HCT116 (cell line): ENCODE measurements around the gene LRRC4B. TPM values are rescaled to one million over a fixed set of nuclear protein-coding genes. Genes with fewer than 3 reads are reported as not detected.

Experiments
- ATAC-seq: fragments of 200-7000 bp; cut with Tn5 transposase; 2 replicates; pipeline ENCODE4 v1.9.1; 2020; ENCODE audit warnings: mild to moderate bottlenecking, moderate library complexity
- BruUV-seq: library from RNA; stranded (reverse); fragments of 400-500 nt; replicated peaks from 2 replicates; lab custom pipeline; 2021; lab: Mats Ljungman, UMichigan
- CTCF ChIA-PET: fragments of 300-600 bp; sonication (Branson Sonifier 250); formaldehyde crosslinking; loops from one replicate; lab custom pipeline; 2021; ENCODE audit warnings: antibody characterized with exemption; lab: Charles Lee
- POLR2A ChIA-PET: fragments of 300-600, 350-600 bp; sonication (Branson Sonifier 250); formaldehyde crosslinking; loops from one replicate; lab custom pipeline; 2021; ENCODE audit warnings: antibody characterized with exemption; lab: Charles Lee
- RAD21 ChIA-PET, 2 experiments: fragments of 300-600 bp; sonication (Branson Sonifier 250); formaldehyde crosslinking; loops; one replicate each; lab custom pipeline; 2023; ENCODE audit warnings: low total read pairs in 2 of 2; ENCODE audit not compliant: uncharacterized antibody in 2 of 2, unreplicated experiment in 2 of 2, low non-redundant PET in 1 of 2; lab: Charles Lee
- DNase-seq: peaks from one replicate; pipeline ENCODE4 v3.0.0-alpha.2; 2010; ENCODE audit warnings: low read depth, low spot score
- H2AFZ ChIP-seq: fragments of 200-600 bp; shearing (Covaris generic), sonication (generic); 2 replicates; pipeline ENCODE4 v1.6.1; 2017; ENCODE audit warnings: low read depth, mixed run types, mixed read lengths, antibody characterized with exemption, low read length; ENCODE audit not compliant: poor library complexity, severe bottlenecking
- H3K27ac ChIP-seq: 2 replicates; pipeline ENCODE4 v1.5.1; 2012; ENCODE audit warnings: low read depth, low read length
- H3K27me3 ChIP-seq: fragments of 200-600 bp; sonication (generic); 2 replicates; pipeline ENCODE4 v1.6.1; 2016; ENCODE audit warnings: mixed run types, low read length, mixed read lengths; ENCODE audit not compliant: insufficient read depth
- H3K36me3 ChIP-seq, 2 experiments: fragments of 200-500 bp in 1 of 2; fragments of 200-600 bp in 1 of 2; sonication (Bioruptor generic) in 1 of 2; sonication (generic) in 1 of 2; 2 replicates each; pipeline versions ENCODE4 v1.5.1 to v1.6.1; 2014 to 2016; ENCODE audit warnings: low read length in 2 of 2, inconsistent platforms in 1 of 2, mixed read lengths in 1 of 2, mixed run types in 1 of 2; ENCODE audit not compliant: insufficient read depth in 2 of 2, control insufficient read depth in 1 of 2
- H3K4me1 ChIP-seq, 2 experiments: fragments of 200-600 bp in 1 of 2; sonication (generic) in 1 of 2; 2 replicates each; pipeline versions ENCODE4 v1.5.1 to v1.6.1; 2012 to 2017; ENCODE audit warnings: low read length in 2 of 2, inconsistent platforms in 1 of 2, mild to moderate bottlenecking in 1 of 2, mixed read lengths in 1 of 2, mixed run types in 1 of 2, moderate library complexity in 1 of 2; ENCODE audit not compliant: insufficient read depth in 2 of 2, control insufficient read depth in 1 of 2
- H3K4me2 ChIP-seq: fragments of 200-600 bp; sonication (generic); 2 replicates; pipeline ENCODE4 v1.6.1; 2017; ENCODE audit warnings: mixed run types, low read length, mixed read lengths
- H3K4me3 ChIP-seq, 2 experiments: fragments of 200-600 bp in 1 of 2; sonication (generic) in 1 of 2; replicated peaks in 1 of 2; 2 replicates each; pipeline ENCODE4 v1.5.1; 2011 to 2016; ENCODE audit warnings: low read length in 2 of 2, control low read depth in 1 of 2, low read depth in 1 of 2, mild to moderate bottlenecking in 1 of 2, mixed read lengths in 1 of 2, mixed run types in 1 of 2
- H3K79me2 ChIP-seq: fragments of 200-600 bp; sonication (generic); 2 replicates; pipeline ENCODE4 v1.6.1; 2017; ENCODE audit warnings: mild to moderate bottlenecking, mixed run types, low read length, moderate library complexity, mixed read lengths; ENCODE audit not compliant: insufficient read depth
- H3K9ac ChIP-seq: fragments of 200-600 bp; sonication (generic); 2 replicates; pipeline ENCODE4 v1.6.1; 2016; ENCODE audit warnings: low read length, mixed read lengths
- H3K9me2 ChIP-seq: fragments of 200-600 bp; sonication (generic), shearing (Covaris generic); 2 replicates; pipeline ENCODE4 v1.6.1; 2017; ENCODE audit warnings: mixed run types, mild to moderate bottlenecking, moderate library complexity; ENCODE audit not compliant: insufficient read depth
- H3K9me3 ChIP-seq, 2 experiments: fragments of 200-500 bp in 1 of 2; fragments of 200-600 bp in 1 of 2; sonication (Bioruptor generic) in 1 of 2; sonication (generic) in 1 of 2; 2 replicates each; pipeline ENCODE4 v1.6.1; 2014 to 2017; ENCODE audit warnings: low read length in 2 of 2, mixed read lengths in 2 of 2, inconsistent platforms in 1 of 2, low read depth in 1 of 2, mild to moderate bottlenecking in 1 of 2, mixed run types in 1 of 2, moderate library complexity in 1 of 2; ENCODE audit not compliant: control insufficient read depth in 1 of 2, insufficient read depth in 1 of 2
- H4K20me1 ChIP-seq: fragments of 200-600 bp; sonication (generic), shearing (Covaris generic); 2 replicates; pipeline ENCODE4 v1.6.1; 2017; ENCODE audit warnings: mixed run types, mild to moderate bottlenecking, moderate library complexity; ENCODE audit not compliant: insufficient read depth
- CBX3 ChIP-seq: IDR thresholded peaks from 2 replicates; pipeline ENCODE4 v1.6.1; 2012; ENCODE audit warnings: low read depth
- CEBPB ChIP-seq: IDR thresholded peaks from 2 replicates; pipeline ENCODE4 v1.6.1; 2012; ENCODE audit warnings: low read depth
- EGR1 ChIP-seq: IDR thresholded peaks from 2 replicates; pipeline ENCODE4 v1.6.1; 2012; ENCODE audit warnings: low read depth
- ELF1 ChIP-seq: IDR thresholded peaks from 2 replicates; pipeline ENCODE4 v1.6.1; 2012; ENCODE audit warnings: low read depth, borderline replicate concordance
- EZH2 ChIP-seq: fragments of 200-600 bp; sonication (generic); IDR thresholded peaks from 2 replicates; pipeline ENCODE4 v1.6.1; 2017; ENCODE audit warnings: antibody characterized with exemption, mixed run types
- FOSL1 ChIP-seq: IDR thresholded peaks from 2 replicates; pipeline ENCODE4 v1.6.1; 2012; ENCODE audit warnings: low read depth
- RAD21 ChIP-seq: IDR thresholded peaks from 2 replicates; pipeline ENCODE4 v1.6.1; 2012; ENCODE audit warnings: low read depth, mild to moderate bottlenecking
- SP1 ChIP-seq: IDR thresholded peaks from 2 replicates; pipeline ENCODE4 v1.6.1; 2012; ENCODE audit warnings: low read depth
- SRF ChIP-seq: IDR thresholded peaks from 2 replicates; pipeline ENCODE4 v1.6.1; 2012; ENCODE audit warnings: low read depth
- TCF7L2 ChIP-seq: IDR thresholded peaks from 2 replicates; pipeline ENCODE4 v1.7.0; 2011; ENCODE audit warnings: borderline replicate concordance, inconsistent platforms; ENCODE audit not compliant: insufficient read depth, insufficient read length; ENCODE audit errors: extremely low read depth
- ZFX ChIP-seq: fragments of 450-650 bp; IDR thresholded peaks from 2 replicates; pipeline ENCODE4 v1.6.1; 2017
- ZNF274 ChIP-seq: fragments of 200-500 bp; sonication (Bioruptor generic); IDR thresholded peaks from 2 replicates; pipeline ENCODE4 v1.6.1; 2014; ENCODE audit warnings: mild to moderate bottlenecking, low read depth, low read length, inconsistent platforms
- intact Hi-C: fragments of 100-400 bp; cut with micrococcal nuclease; formaldehyde crosslinking; loops from 2 replicates; pipeline ENCODE4 v1.10.0; 2022
- total RNA-seq: library from RNA; stranded (reverse); gene quantifications from one replicate; pipeline ENCODE4 v1.2.1, GENCODE V29; 2021; ENCODE audit not compliant: unreplicated experiment
- TF ChIP-seq, protein P1 (sequence below): IDR thresholded peaks from 2 replicates; pipeline ENCODE4 v1.6.1; 2012
- TF ChIP-seq, protein P2 (sequence below): IDR thresholded peaks from 2 replicates; pipeline ENCODE4 v1.6.1; 2012

Gene LRRC4B
- total RNA-seq, 1 experiment from 2014 or later, result 0.89 TPM

GRCh38 chr19:50601407-50602088, 33.3 kb upstream of the LRRC4B start (continued):
- no peak for TF ChIP-seq ZFX
- TF ChIP-seq, protein P1, sequence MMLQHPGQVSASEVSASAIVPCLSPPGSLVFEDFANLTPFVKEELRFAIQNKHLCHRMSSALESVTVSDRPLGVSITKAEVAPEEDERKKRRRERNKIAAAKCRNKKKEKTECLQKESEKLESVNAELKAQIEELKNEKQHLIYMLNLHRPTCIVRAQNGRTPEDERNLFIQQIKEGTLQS, result no peak
- TF ChIP-seq CEBPB, result no peak
- no peak for TF ChIP-seq RAD21

DNA sequence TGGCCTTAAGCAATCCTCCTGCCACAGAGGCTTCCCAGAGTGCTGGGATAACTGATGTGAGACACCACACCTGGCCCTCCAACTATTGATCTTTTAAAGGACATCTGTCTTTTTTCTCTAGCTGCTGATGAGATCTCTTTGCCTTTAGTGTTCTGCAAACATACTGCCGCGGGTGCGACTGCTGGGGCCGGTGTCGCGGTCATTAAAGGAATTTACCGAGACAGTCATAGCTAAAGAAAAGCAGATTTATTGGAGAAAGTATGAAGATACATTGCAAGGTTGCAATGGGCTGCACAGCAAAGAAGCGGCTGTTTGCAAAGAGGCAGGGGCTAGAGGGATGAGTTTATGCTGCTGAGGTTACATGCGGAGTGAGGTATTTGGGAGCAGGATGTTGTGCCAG, 31.2 kb upstream of the LRRC4B start:
- Histone ChIP-seq H3K4me3 (no peak overlapping the region), H3K9me3 (no peaks in the 10 kb centered on the region), H3K9me2 (no peaks in the 10 kb centered on the region), H3K4me2 (no peak overlapping the region), H3K27me3 (peaks cover 4% of the 10 kb centered on the region; the same call in 1 of the 2 replicates), H4K20me1 (no peaks in the 10 kb centered on the region), H3K79me2 (no peaks in the 10 kb centered on the region), H3K36me3 (no peaks in the 10 kb centered on the region), H2AFZ (no peak overlapping the region), H3K4me1 (no peaks in the 10 kb centered on the region), H3K9ac (no peak overlapping the region), H3K27ac (no peak overlapping the region)
- ATAC-seq (no peak), DNase-seq (no peak)
- ChIA-PET RAD21 (no interaction called here), CTCF (interaction anchor here (2.0 kb wide), 1 partner anchor 43 kb away, joined by 5 read pairs; no protein-coding TSS in a partner anchor), POLR2A (no interaction called here)
- BruUV-seq, result no TSS peak
- TF ChIP-seq TCF7L2, result no peak
- no peak for TF ChIP-seq CEBPB
- TF ChIP-seq ZFX, result no peak
- no peak for TF ChIP-seq EZH2
- no peak for TF ChIP-seq FOSL1
- no peak for TF ChIP-seq EGR1
- TF ChIP-seq, protein P2, sequence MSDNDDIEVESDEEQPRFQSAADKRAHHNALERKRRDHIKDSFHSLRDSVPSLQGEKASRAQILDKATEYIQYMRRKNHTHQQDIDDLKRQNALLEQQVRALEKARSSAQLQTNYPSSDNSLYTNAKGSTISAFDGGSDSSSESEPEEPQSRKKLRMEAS, result no peak
- no peak for TF ChIP-seq SRF
- no peak for TF ChIP-seq ELF1
- TF ChIP-seq SP1, result no peak
- TF ChIP-seq ZNF274, result no peak
- TF ChIP-seq CBX3, result no peak
- intact Hi-C loops, result no loop called here
